ENCODE measurements around the gene PRICKLE2.

PRICKLE2 gene

DNA sequence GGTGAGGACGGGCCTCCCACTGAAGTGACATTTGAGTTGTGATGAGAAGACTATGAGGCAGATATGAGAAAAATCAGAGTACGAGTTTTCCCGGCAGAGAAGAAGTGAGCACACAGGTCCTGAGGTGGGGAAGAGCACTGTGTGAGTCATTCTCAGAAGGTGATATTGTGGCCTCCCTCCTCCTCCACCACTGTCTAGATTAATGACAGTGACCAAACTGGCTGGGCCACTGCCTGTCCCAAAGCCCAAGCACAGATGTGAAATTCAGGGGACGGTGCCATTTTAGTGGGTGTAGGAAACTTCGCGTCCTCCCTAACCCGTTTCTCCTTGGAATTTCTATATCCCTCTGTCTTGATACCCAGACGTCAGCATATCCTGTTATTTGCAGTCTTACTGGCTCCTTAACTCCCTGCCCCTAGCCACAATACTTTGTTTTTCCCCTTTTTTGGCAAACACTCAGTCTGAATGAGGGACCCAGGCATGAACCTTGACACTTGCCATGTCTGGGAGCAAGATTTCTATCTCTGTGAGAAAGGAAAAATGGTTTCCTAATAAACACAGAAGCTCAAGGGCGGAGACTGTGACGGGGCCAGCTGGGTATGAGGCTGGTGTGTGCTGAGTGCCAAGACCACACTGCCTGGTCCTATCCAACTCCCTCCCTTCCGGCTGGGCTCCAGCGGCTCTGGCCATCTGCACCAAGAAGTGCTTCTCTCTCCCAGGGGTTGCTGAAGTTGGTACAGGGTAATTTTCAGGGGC lies 15.2 kb downstream of the PRICKLE2 start:
- DNase-seq (ENCODE audit: low read depth): no peak
- TF ChIP-seq, protein P1, sequence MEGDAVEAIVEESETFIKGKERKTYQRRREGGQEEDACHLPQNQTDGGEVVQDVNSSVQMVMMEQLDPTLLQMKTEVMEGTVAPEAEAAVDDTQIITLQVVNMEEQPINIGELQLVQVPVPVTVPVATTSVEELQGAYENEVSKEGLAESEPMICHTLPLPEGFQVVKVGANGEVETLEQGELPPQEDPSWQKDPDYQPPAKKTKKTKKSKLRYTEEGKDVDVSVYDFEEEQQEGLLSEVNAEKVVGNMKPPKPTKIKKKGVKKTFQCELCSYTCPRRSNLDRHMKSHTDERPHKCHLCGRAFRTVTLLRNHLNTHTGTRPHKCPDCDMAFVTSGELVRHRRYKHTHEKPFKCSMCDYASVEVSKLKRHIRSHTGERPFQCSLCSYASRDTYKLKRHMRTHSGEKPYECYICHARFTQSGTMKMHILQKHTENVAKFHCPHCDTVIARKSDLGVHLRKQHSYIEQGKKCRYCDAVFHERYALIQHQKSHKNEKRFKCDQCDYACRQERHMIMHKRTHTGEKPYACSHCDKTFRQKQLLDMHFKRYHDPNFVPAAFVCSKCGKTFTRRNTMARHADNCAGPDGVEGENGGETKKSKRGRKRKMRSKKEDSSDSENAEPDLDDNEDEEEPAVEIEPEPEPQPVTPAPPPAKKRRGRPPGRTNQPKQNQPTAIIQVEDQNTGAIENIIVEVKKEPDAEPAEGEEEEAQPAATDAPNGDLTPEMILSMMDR (IDR thresholded peaks at IDR 0.05; ENCODE audit: control insufficient read depth, insufficient read depth, low read depth, low read length, missing control alignments): no peak
- H3K4me3 ChIP-seq (ENCODE audit: control insufficient read depth, low read depth, low read length): no peak overlapping the region

DNA sequence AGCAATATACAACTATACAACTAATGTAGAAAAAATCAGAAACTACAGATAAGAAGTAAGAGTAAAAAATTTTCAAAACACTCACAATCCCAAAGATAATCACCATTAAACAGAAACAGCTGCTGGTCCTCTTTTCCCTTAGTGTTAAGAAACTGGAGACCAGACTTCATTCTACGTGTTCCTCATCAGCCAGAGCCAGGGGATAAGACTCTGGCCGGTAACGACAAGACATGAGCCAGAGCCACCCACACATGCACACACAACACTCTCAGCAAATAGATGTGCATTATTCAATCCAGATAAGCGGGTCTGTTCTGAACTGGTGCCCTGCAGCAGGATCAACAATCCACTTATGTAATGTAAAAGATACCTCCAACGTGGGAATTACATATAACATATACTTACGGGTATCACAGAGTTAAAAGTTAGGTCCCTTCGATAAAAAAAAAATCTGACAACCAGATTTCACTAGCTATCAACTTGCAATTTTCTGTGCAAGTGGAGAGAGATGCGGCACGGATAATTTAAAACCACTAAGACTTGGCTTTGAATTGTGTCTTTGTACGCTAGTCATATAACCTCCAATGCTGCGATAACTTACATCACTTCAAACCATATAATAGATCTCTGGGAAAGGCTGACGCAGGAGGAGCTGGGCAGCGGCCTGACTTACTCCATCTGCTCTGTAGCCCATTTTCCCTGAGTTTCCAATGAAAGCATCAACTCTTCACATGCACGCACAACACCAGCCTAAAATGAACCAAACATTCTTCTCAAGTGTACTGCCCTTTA lies 17.8 kb downstream of the PRICKLE2 start:
- TF ChIP-seq, protein P1 (IDR thresholded peaks at IDR 0.05; ENCODE audit: control insufficient read depth, insufficient read depth, low read depth, low read length, missing control alignments): no peak
- H3K4me3 ChIP-seq (ENCODE audit: control insufficient read depth, low read depth, low read length): no peak overlapping the region
- no peak for DNase-seq (ENCODE audit: low read depth)

GRCh38 chr3:64203969-64204908 lies 21.0 kb downstream of the PRICKLE2 start:
- no peak for DNase-seq (ENCODE audit: low read depth)
- TF ChIP-seq, protein P1 (IDR thresholded peaks at IDR 0.05; ENCODE audit: control insufficient read depth, insufficient read depth, low read depth, low read length, missing control alignments): no peak
- H3K4me3 ChIP-seq (ENCODE audit: control insufficient read depth, low read depth, low read length): no peak overlapping the region

GRCh38 chr3:64203216-64203615 lies 22.1 kb downstream of the PRICKLE2 start:
- no peak overlapping the region for H3K4me3 ChIP-seq (ENCODE audit: control insufficient read depth, low read depth, low read length)
- TF ChIP-seq, protein P1 (IDR thresholded peaks at IDR 0.05; ENCODE audit: control insufficient read depth, insufficient read depth, low read depth, low read length, missing control alignments): no peak
- DNase-seq (ENCODE audit: low read depth): no peak

GRCh38 chr3:64199932-64200331 lies 25.3 kb downstream of the PRICKLE2 start:
- no peak for DNase-seq (ENCODE audit: low read depth)
- H3K4me3 ChIP-seq (ENCODE audit: control insufficient read depth, low read depth, low read length): no peak overlapping the region
- TF ChIP-seq, protein P1 (IDR thresholded peaks at IDR 0.05; ENCODE audit: control insufficient read depth, insufficient read depth, low read depth, low read length, missing control alignments): no peak
